ENCODE measurements around the gene STRIP2.

Gene STRIP2

DNA sequence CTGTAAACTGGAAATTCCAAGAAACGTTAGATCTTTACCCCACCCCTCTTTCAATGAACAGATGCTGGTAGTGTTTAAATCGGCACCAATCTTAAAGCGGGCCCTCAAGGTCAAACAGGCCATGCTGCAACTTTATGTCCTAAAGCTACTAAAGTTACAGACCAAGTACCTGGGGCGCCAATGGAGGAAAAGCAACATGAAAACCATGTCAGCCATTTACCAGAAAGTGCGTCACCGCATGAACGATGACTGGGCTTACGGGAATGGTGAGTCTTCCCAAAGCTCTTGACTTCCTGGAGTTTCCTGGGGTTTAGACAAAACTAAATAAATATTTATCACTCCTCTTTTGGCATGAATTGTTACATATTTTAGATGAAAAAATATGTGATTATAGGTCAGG is 48.5 kb downstream of the STRIP2 start:
- H3K36me3 ChIP-seq (ENCODE audit: control insufficient read depth in 2 of 2, insufficient read depth in 1 of 2, low read length in 2 of 2) = peaks cover 8 to 10% of the 10 kb centered on the region in 2 experiments; a peak in 2 of 3 replicates
- H3K9me3 ChIP-seq (ENCODE audit: control insufficient read depth, insufficient read depth, low read depth, low read length) = no peaks in the 10 kb centered on the region
- no peak overlapping the region for H3K4me3 ChIP-seq (ENCODE audit: low read depth, low read length)
- ChIA-PET CTCF (interaction anchor here (0.8 kb wide), 2 partner anchors 115 to 140 kb away, joined by 4 to 5 read pairs; no protein-coding TSS in a partner anchor), POLR2A (no interaction called here)
- TF ChIP-seq ZNF530 (tag by site-specific recombination; IDR thresholded peaks at IDR 0.05; ENCODE audit: low read depth) (no peak), KLF1 (tag by site-specific recombination; IDR thresholded peaks at IDR 0.05) (no peak), ZNF837 (tag by site-specific recombination; IDR thresholded peaks at IDR 0.05) (no peak), SALL2 (tag by site-specific recombination; IDR thresholded peaks at IDR 0.05; ENCODE audit: borderline replicate concordance) (no peak), ZNF426 (tag by site-specific recombination; IDR thresholded peaks at IDR 0.05) (no peak), YY1 (tag by site-specific recombination; IDR thresholded peaks at IDR 0.05) (no peak), ZNF138 (tag by site-specific recombination; IDR thresholded peaks at IDR 0.05; ENCODE audit: borderline replicate concordance) (no peak), ZNF292 (tag by site-specific recombination; IDR thresholded peaks at IDR 0.05; ENCODE audit: borderline replicate concordance, low read depth) (no peak), ZNF514 (tag by site-specific recombination; IDR thresholded peaks at IDR 0.05) (no peak), TCF7L2 (IDR thresholded peaks at IDR 0.05; ENCODE audit: borderline replicate concordance, low read depth, low read length) (no peak), ZNF223 (tag by site-specific recombination; IDR thresholded peaks at IDR 0.05) (no peak), IKZF3 (tag by site-specific recombination; IDR thresholded peaks at IDR 0.05) (no peak), ZNF121 (tag by site-specific recombination; IDR thresholded peaks at IDR 0.05) (no peak), ZNF510 (tag by site-specific recombination; IDR thresholded peaks at IDR 0.05; ENCODE audit: insufficient replicate concordance) (no peak), ZNF221 (tag by site-specific recombination; IDR thresholded peaks at IDR 0.05; ENCODE audit: borderline replicate concordance) (no peak), ZNF843 (tag by site-specific recombination; IDR thresholded peaks at IDR 0.05) (no peak)
- TF ChIP-seq, protein P1, sequence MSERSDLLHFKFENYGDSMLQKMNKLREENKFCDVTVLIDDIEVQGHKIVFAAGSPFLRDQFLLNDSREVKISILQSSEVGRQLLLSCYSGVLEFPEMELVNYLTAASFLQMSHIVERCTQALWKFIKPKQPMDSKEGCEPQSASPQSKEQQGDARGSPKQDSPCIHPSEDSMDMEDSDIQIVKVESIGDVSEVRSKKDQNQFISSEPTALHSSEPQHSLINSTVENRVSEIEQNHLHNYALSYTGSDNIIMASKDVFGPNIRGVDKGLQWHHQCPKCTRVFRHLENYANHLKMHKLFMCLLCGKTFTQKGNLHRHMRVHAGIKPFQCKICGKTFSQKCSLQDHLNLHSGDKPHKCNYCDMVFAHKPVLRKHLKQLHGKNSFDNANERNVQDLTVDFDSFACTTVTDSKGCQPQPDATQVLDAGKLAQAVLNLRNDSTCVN (tag by site-specific recombination; optimal IDR thresholded peaks at IDR 0.05) = no peak
- TF ChIP-seq, protein P2, sequence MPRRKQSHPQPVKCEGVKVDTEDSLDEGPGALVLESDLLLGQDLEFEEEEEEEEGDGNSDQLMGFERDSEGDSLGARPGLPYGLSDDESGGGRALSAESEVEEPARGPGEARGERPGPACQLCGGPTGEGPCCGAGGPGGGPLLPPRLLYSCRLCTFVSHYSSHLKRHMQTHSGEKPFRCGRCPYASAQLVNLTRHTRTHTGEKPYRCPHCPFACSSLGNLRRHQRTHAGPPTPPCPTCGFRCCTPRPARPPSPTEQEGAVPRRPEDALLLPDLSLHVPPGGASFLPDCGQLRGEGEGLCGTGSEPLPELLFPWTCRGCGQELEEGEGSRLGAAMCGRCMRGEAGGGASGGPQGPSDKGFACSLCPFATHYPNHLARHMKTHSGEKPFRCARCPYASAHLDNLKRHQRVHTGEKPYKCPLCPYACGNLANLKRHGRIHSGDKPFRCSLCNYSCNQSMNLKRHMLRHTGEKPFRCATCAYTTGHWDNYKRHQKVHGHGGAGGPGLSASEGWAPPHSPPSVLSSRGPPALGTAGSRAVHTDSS (tag by site-specific recombination; IDR thresholded peaks at IDR 0.05) = no peak
- H3K4me1 ChIP-seq (ENCODE audit: control insufficient read depth, insufficient read depth, low read length) = no peaks in the 10 kb centered on the region
- no peak overlapping the region for H3K27ac ChIP-seq (ENCODE audit: extremely low read depth, low read depth, low read length)

DNA sequence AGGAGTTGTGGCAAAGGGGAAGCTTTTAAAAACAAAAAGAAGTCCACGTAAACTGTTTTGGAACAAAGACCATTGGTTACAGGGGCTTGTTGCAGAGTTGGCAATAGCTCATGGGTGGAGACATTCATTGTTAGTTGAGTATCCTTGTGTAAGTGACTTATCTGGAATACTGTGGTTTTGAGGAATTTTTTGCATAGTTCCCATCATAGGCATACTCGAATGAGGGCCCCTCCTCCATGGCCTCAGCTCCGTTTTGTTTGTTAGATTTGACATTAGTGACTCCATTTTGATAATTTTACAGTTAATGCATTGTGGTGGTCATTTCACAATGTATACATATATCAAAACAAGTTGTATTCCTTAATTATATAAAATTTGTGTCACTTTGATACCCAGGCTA is 55.3 kb downstream of the STRIP2 start:
- POLR2A ChIA-PET = no interaction called here
- Histone ChIP-seq H3K9me3 (ENCODE audit: control insufficient read depth, insufficient read depth, low read depth, low read length) (no peaks in the 10 kb centered on the region), H3K4me1 (ENCODE audit: control insufficient read depth, insufficient read depth, low read length) (no peaks in the 10 kb centered on the region), H3K4me3 (ENCODE audit: low read depth, low read length) (no peak overlapping the region), H3K36me3 (ENCODE audit: control insufficient read depth in 2 of 2, insufficient read depth in 1 of 2, low read length in 2 of 2) (peaks cover 0 to 4% of the 10 kb centered on the region in 2 experiments; a peak in 1 of 3 replicates), H3K27ac (ENCODE audit: extremely low read depth, low read depth, low read length) (no peak overlapping the region)
- CTCF ChIA-PET = interaction anchor here (0.6 kb wide), 2 partner anchors 81 to 399 kb away, joined by 3 to 4 read pairs; no protein-coding TSS in a partner anchor
- TF ChIP-seq FEZF1 (tag by site-specific recombination; IDR thresholded peaks at IDR 0.05) (no peak), ZNF521 (tag by site-specific recombination; IDR thresholded peaks at IDR 0.05) (no peak), ZNF211 (tag by site-specific recombination; IDR thresholded peaks at IDR 0.05; ENCODE audit: low read depth) (no peak), ZNF658 (tag by site-specific recombination; IDR thresholded peaks at IDR 0.05) (no peak), ZNF701 (tag by site-specific recombination; IDR thresholded peaks at IDR 0.05) (no peak), OSR2 (tag by site-specific recombination; IDR thresholded peaks at IDR 0.05) (no peak), ZNF610 (tag by site-specific recombination; IDR thresholded peaks at IDR 0.05; ENCODE audit: borderline replicate concordance) (no peak), ZNF777 (tag by site-specific recombination; IDR thresholded peaks at IDR 0.05; ENCODE audit: borderline replicate concordance) (no peak)
- TF ChIP-seq, protein P3, sequence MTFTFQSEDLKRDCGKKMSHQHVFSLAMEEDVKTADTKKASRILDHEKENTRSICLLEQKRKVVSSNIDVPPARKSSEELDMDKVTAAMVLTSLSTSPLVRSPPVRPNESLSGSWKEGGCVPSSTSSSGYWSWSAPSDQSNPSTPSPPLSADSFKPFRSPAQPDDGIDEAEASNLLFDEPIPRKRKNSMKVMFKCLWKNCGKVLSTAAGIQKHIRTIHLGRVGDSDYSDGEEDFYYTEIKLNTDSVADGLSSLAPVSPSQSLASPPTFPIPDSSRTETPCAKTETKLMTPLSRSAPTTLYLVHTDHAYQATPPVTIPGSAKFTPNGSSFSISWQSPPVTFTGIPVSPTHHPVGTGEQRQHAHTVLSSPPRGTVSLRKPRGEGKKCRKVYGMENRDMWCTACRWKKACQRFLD (tag by site-specific recombination; IDR thresholded peaks at IDR 0.05) = no peak
- TF ChIP-seq, protein P4, sequence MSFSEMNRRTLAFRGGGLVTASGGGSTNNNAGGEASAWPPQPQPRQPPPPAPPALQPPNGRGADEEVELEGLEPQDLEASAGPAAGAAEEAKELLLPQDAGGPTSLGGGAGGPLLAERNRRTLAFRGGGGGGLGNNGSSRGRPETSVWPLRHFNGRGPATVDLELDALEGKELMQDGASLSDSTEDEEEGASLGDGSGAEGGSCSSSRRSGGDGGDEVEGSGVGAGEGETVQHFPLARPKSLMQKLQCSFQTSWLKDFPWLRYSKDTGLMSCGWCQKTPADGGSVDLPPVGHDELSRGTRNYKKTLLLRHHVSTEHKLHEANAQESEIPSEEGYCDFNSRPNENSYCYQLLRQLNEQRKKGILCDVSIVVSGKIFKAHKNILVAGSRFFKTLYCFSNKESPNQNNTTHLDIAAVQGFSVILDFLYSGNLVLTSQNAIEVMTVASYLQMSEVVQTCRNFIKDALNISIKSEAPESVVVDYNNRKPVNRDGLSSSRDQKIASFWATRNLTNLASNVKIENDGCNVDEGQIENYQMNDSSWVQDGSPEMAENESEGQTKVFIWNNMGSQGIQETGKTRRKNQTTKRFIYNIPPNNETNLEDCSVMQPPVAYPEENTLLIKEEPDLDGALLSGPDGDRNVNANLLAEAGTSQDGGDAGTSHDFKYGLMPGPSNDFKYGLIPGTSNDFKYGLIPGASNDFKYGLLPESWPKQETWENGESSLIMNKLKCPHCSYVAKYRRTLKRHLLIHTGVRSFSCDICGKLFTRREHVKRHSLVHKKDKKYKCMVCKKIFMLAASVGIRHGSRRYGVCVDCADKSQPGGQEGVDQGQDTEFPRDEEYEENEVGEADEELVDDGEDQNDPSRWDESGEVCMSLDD (tag by site-specific recombination; IDR thresholded peaks at IDR 0.05) = no peak

Data from HEK293 (cell line).